A673 (cell line): ENCODE measurements around the gene PIGV. TPM values are rescaled to one million over a fixed set of nuclear protein-coding genes. Genes with fewer than 3 reads are reported as not detected.
"Not testable (repeated sequence)": the region's sequence is repeated elsewhere in the genome, so short reads cannot be mapped to it uniquely, and the experiment has no call there.

Source experiments
- BruUV-seq: library from RNA; stranded (reverse); fragments of 400-500 nt; replicated peaks from 2 replicates; lab custom pipeline; 2021; lab: Mats Ljungman, UMichigan
- CTCF ChIA-PET: fragments of 300-600 bp; sonication (Branson Sonifier 250); formaldehyde crosslinking; loops from one replicate; lab custom pipeline; 2022; ENCODE audit warnings: antibody characterized with exemption; lab: Charles Lee
- POLR2A ChIA-PET: fragments of 300-600 bp; sonication (Branson Sonifier 250); formaldehyde crosslinking; loops from one replicate; lab custom pipeline; 2022; ENCODE audit warnings: antibody characterized with exemption; ENCODE audit not compliant: low non-redundant PET; lab: Charles Lee
- DNase-seq: peaks from one replicate; pipeline ENCODE4 v3.0.0-alpha.2; 2015; ENCODE audit warnings: low spot score
- H3K27ac ChIP-seq: fragments of 200-600 bp; sonication (generic); 2 replicates; pipeline ENCODE4 v1.5.1; 2016; ENCODE audit warnings: mixed run types, low read depth, mild to moderate bottlenecking, mixed read lengths, antibody characterized with exemption, low read length; ENCODE audit not compliant: poor library complexity, severe bottlenecking
- H3K27me3 ChIP-seq: fragments of 200-600 bp; sonication (generic); replicated peaks from 2 replicates; pipeline ENCODE4 v1.6.1; 2017; ENCODE audit warnings: mixed run types, low read depth, mild to moderate bottlenecking, mixed read lengths, antibody characterized with exemption, low read length; ENCODE audit not compliant: insufficient read depth, poor library complexity
- H3K36me3 ChIP-seq: fragments of 200-600 bp; sonication (generic); 2 replicates; pipeline ENCODE4 v1.6.1; 2016; ENCODE audit warnings: mixed run types, mild to moderate bottlenecking, mixed read lengths, antibody characterized with exemption, low read length; ENCODE audit not compliant: insufficient read depth, poor library complexity, severe bottlenecking
- H3K4me1 ChIP-seq: fragments of 200-600 bp; sonication (generic); 2 replicates; pipeline ENCODE4 v1.6.1; 2017; ENCODE audit warnings: mixed run types, mild to moderate bottlenecking, mixed read lengths, antibody characterized with exemption, low read length; ENCODE audit not compliant: insufficient read depth, poor library complexity, severe bottlenecking
- H3K4me3 ChIP-seq: fragments of 200-600 bp; sonication (generic); 2 replicates; pipeline ENCODE4 v1.5.1; 2016; ENCODE audit warnings: low read depth, mixed run types, mild to moderate bottlenecking, mixed read lengths, low read length; ENCODE audit not compliant: poor library complexity, severe bottlenecking
- H3K9me3 ChIP-seq: fragments of 200-600 bp; sonication (generic); 2 replicates; pipeline ENCODE4 v1.6.1; 2016; ENCODE audit warnings: mixed run types, low read depth, mild to moderate bottlenecking, mixed read lengths, antibody characterized with exemption, low read length; ENCODE audit not compliant: poor library complexity, severe bottlenecking
- CTCF ChIP-seq: fragments of 300-800, 200-600 bp; sonication (generic); conservative IDR thresholded peaks from 2 replicates; pipeline ENCODE4 v1.5.1; 2017; ENCODE audit warnings: low read depth, mild to moderate bottlenecking, antibody characterized with exemption, low read length, moderate library complexity, mixed read lengths
- EZH2 ChIP-seq: fragments of 200-600 bp; sonication (generic); IDR thresholded peaks from 2 replicates; pipeline ENCODE4 v1.6.1; 2017; ENCODE audit warnings: borderline replicate concordance, low read depth, mild to moderate bottlenecking, mixed read lengths, antibody characterized with exemption, low read length; ENCODE audit not compliant: poor library complexity, severe bottlenecking
- intact Hi-C: fragments of 100-400 bp; cut with micrococcal nuclease; formaldehyde crosslinking; loops from one replicate; pipeline ENCODE4 v1.10.0; 2022; ENCODE audit not compliant: unreplicated experiment
- total RNA-seq: library from RNA; stranded (reverse); gene quantifications from 2 replicates; pipeline ENCODE4 v1.2.3, GENCODE V29; 2021

The PIGV gene
- total RNA-seq, 1 experiment from 2014 or later = 4.9 TPM

GRCh38 chr1:26844424-26845196, 56.9 kb downstream of the PIGV start:
- Histone ChIP-seq H3K27me3 (no peaks in the 10 kb centered on the region), H3K36me3 (peaks cover 32% of the 10 kb centered on the region), H3K4me3 (no peak overlapping the region), H3K4me1 (no peaks in the 10 kb centered on the region), H3K9me3 (no peaks in the 10 kb centered on the region), H3K27ac (no peak overlapping the region)
- intact Hi-C loops = no loop called here
- CTCF ChIA-PET = no interaction called here
- TF ChIP-seq EZH2 (no peak), CTCF (no peak)
- DNase-seq = no peak
- BruUV-seq = no TSS peak
- POLR2A ChIA-PET = no interaction called here

GRCh38 chr1:26847826-26848225, 60.1 kb downstream of the PIGV start:
- not testable (repeated sequence) for H3K9me3 ChIP-seq, H3K27ac ChIP-seq

More at GRCh38 chr1:26847826-26848225, 60.1 kb downstream of the PIGV start:
- peaks cover 47% of the 10 kb centered on the region for H3K36me3 ChIP-seq
- H3K4me1 ChIP-seq, BruUV-seq, DNase-seq, POLR2A ChIA-PET, H3K4me3 ChIP-seq, H3K27me3 ChIP-seq, CTCF ChIA-PET, intact Hi-C loops: not testable (repeated sequence)

Other genes starting within 250 kb of the PIGV start
- 120 and 123 TPM in 2 replicates for gene ARID1A, start 91.9 kb upstream of the PIGV start, total RNA-seq
- 27.9 and 31.5 TPM in 2 replicates for gene ZDHHC18, start 38.7 kb downstream of the PIGV start, total RNA-seq
- 0.24 TPM in 1 of 2 replicates, not detected in the other for gene SFN, start 75.2 kb downstream of the PIGV start, total RNA-seq
- gene GPN2, start 102.3 kb downstream of the PIGV start, total RNA-seq = 40.8 and 41.4 TPM in 2 replicates
- 17.5 and 19.5 TPM in 2 replicates for gene GPATCH3, start 112.5 kb downstream of the PIGV start, total RNA-seq
- gene NR0B2, start 126.0 kb downstream of the PIGV start, total RNA-seq = not detected in 2 replicates
- 172 and 187 TPM in 2 replicates for gene NUDC, start 133.8 kb downstream of the PIGV start, total RNA-seq
- gene KDF1, start 172.5 kb downstream of the PIGV start, total RNA-seq = not detected in 2 replicates
- 1.0 and 1.4 TPM in 2 replicates for gene TRNP1, start 205.7 kb downstream of the PIGV start, total RNA-seq
- gene TENT5B, start 224.9 kb downstream of the PIGV start, total RNA-seq = 1.2 and 1.6 TPM in 2 replicates